ENCODE results near the gene TRAK2. TPM values are rescaled to one million over a fixed set of nuclear protein-coding genes. Genes with fewer than 3 reads are reported as not detected.

TRAK2 gene
- total RNA-seq, 1 donor from 2014 or later: 38.9 TPM

DNA sequence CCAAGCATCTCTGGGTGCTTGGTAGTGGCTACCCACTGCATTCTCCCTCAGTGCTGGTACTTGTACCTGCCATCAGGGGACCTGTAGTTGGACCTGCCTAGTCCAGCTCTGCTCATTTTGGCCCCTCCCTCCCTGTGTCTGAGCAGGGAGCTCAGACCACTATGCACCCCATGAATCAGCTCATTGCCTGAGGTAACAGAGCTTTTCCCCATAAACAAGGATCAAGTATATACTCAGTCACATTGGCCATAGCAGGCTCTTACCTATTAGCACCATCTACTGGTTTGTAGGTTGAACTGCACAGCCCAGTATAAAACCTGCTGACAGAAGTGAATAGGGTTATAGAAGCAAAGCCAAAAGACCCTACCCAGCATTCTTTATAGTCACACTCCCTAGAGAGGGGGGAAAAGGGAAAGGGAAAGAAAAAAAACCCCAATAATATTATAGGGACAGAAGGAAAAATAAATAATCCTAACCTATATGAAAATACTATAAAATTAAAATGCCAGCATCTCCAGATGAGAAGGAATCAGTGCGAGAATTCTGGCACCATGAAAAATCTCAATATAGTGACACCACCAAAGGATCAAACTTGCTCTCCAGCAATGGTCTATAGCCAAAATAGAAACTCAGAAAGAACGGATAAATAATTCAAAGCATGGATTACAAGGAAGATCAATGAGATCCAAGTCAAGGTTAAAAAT, 87.2 kb downstream of the TRAK2 start:
- intact Hi-C loops (cut with micrococcal nuclease): loop anchor here (1.0 to 2.0 kb wide), 2 partner anchors 128 to 179 kb away; no protein-coding TSS in a partner anchor

DNA sequence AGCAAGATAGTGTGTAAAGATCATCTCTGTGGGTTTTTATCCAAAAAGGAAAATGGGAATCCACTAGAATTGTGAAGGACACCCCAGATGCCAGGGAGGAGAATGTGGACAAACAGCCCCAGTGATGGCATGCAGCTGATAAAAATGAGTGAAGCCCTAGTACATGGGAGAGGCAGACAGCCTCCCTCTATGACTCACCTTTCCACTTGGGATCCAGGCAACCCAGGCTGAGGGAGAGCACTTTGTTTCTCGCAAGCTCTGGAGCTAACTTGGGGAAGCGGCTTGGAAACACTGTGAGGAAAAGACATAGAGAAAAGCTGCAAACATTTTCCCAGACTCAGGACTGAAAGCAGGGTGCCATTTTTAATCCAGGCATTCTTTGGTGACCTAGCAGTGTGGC, 88.9 kb downstream of the TRAK2 start:
- intact Hi-C loops (cut with micrococcal nuclease): no loop called here

DNA sequence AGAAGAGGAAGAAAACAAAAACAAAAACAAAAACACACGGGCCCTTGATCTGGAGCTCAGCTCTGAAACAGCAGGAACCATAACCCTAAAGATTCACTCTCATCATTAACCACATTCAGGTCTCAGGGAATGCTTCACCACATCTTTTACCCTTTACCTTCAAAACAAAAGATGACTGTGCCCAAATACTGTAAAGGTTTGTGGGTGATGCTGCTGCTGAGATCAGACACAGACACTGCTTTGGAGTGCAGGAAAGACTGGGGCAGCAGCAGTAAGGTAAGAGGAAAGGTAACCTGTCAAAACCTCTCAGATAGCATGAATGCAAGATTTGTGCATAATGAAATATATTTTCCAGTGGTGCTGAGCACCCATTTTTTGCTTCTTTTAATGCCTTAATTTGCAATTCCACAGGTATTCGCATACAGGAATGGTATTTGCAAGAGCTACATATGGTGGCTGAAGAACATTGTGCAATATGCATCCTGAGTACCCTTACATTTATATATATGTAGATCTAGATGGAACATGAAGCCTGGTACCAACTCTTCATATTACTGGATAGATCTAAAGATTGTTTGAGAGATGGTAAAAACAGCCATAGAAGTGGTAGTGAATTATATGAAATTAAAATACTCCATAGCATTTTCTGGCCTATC, 90.1 kb downstream of the TRAK2 start:
- intact Hi-C loops (cut with micrococcal nuclease): no loop called here

DNA sequence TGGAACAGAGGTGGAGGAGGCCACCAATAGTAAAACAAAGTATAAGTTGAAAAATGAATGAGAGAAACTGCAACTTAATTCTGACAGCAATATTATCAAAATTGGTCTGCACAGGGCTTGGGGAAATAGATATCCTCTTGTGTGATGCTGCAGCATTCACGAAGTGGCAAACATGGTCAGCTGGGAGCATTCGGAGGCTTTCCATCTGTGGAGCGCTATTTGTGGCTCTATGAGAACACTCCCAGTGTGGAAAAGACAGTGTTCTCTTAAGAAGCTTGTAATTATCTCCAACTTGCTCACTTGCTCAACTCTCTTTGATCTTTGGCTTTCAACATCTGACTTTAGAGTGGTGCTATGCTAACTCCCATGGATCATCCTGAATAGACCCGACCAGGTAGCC, 91.0 kb downstream of the TRAK2 start:
- intact Hi-C loops (cut with micrococcal nuclease): no loop called here

DNA sequence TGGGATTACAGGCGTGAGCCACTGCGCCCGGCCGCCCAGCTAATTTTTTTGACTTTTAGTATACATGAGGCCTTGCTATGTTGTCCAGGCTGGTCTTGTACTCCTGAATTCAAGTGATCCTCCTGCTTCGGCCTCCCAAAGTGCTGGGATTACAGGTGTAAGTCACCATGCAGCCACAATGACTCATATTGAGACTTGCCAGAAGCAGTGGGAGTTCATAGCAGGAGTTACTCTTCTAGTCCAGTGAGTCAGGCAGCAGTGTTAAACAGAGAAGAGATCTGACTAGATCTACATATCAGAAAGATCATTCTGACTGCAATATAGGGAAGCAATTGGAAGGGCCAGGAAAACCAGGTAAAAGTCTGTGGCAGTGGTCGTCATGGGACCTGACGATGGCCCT, 92.6 kb downstream of the TRAK2 start:
- intact Hi-C loops (cut with micrococcal nuclease): no loop called here

GRCh38 chr2:201357221-201357620, 94.0 kb downstream of the TRAK2 start, which contains the start of gene FLACC1:
Gene FLACC1, minus strand, starts transcription at chr2:201357345. Its CDS starts 5,941 bp downstream, at chr2:201351404.
- intact Hi-C loops (cut with micrococcal nuclease): no loop called here

DNA sequence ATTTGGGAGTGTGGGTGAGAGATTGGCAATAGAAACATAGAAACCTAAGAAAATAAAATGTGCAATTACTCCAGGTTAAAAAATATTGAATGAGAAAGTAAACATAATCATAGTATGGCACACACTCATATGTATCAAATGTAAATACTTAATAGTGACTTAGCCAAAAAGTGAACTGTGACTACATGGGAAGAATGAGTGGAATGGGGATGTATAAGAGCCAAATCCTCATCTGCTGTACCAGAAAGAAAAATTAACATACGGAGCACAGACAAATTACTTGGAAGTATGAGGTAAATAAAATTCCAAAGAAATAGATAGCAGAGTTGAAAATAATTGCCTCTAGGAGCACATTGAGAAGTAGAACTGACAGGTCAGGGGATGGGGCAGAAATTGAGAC, 98.1 kb downstream of the TRAK2 start:
- intact Hi-C loops (cut with micrococcal nuclease): no loop called here

GRCh38 chr2:201350879-201351278, 100.4 kb downstream of the TRAK2 start:
- intact Hi-C loops (cut with micrococcal nuclease): no loop called here

GRCh38 chr2:201349601-201350000, 101.7 kb downstream of the TRAK2 start:
- intact Hi-C loops (cut with micrococcal nuclease): no loop called here

- intact Hi-C loops (cut with micrococcal nuclease): no loop called here
These were observed 102.5 kb downstream of the TRAK2 start for GRCh38 chr2:201348758-201349157.

DNA sequence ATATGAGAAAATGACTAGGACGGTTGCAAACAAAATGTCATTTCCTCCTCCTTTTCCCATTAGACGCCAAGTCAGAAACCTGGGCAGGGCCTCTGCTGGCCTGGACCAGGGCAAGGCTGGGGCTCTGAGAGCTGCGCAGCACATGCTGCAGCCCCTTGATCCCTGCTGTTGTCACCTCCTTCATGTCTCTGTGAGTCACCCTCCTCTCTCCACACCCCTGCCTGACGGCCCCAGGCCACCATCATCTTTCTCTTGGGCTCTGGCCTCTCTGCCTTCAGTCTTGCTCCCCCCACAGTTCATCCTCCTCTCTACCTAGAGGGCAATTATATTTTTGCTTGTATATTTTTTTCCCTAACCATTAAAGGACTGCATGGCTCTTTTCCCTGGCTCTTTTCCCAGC, 104.1 kb downstream of the TRAK2 start:
- intact Hi-C loops (cut with micrococcal nuclease): no loop called here

DNA sequence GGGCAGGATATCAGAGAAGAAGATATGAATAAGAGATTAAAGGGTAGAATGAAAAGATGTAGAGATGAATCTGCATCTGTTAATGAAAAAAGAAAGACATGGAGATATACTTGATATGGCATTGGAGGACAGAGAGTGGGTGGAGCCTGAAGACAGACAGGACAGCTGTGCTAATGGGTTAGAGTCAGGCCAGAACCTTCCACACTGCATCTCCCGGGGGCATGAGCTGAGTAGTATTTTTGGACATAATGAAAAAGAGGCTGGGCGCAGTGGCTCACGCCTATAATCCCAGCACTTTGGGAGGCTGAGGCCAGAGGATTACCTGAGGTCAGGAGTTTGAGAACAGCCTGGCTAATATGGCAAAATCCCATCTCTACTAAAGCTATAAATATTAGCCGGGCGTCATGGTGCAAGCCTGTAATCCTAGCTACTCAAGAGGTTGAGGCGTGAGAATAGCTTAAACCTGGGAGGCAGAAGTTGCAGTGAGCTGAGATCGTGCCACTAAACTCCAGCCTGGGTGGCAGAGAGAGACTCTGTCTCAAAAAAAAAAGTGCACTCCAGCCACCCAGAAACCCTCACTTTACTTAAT, 105.5 kb downstream of the TRAK2 start:
- intact Hi-C loops (cut with micrococcal nuclease): no loop called here

- intact Hi-C loops (cut with micrococcal nuclease): no loop called here
These were observed 106.4 kb downstream of the TRAK2 start for GRCh38 chr2:201344663-201345366.

GRCh38 chr2:201343559-201343958, 107.7 kb downstream of the TRAK2 start:
- intact Hi-C loops (cut with micrococcal nuclease): no loop called here

- intact Hi-C loops (cut with micrococcal nuclease): no loop called here
These were observed 108.3 kb downstream of the TRAK2 start for GRCh38 chr2:201342923-201343322.

DNA sequence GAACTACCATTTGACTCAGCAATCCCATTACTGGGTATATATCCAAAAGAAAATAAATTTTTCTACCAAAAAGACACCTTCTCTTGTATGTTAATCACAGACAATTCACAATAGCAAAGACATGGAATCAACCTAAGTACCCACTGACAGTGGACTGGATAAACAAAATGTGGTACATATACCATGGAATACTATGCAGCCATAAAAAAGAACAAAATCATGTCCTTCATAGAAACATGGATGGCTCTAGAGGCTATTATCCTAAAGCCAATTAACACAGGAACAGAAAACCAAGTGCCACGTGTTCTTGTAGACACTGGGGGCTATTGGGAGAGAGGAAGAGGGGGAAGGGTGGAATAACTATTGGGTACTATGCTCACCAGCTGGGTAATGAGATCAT, 121.8 kb downstream of the TRAK2 start:
- intact Hi-C loops (cut with micrococcal nuclease): no loop called here

DNA sequence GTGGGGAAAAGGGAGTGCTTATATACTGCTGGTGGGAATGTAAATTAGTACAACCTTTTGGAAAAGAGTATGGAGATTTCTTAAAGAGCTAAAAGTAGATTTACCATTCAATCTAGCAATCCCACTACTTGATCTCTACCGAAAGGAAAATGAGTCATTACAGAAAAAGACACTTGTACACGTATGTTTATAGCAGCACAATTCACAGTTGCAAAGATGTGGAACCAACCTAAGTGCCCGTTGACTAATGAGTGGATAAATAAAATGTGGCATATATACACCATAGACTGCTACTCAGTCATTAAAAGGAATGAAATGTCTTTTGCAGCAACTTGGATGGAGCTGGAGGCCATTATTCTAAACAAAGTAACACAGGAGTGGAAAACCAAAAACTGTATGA, 123.6 kb downstream of the TRAK2 start:
- intact Hi-C loops (cut with micrococcal nuclease): no loop called here

Other genes starting within 250 kb of the TRAK2 start
- 79.1 and 79.4 TPM in 2 replicates for gene CASP8, start 190.9 kb downstream of the TRAK2 start, total RNA-seq
- 1.1 and 1.3 TPM in 2 replicates for gene FLACC1, start 94.1 kb downstream of the TRAK2 start, total RNA-seq
- 14.4 and 18.1 TPM in 2 replicates for gene STRADB, start 282 bp upstream of the TRAK2 start, total RNA-seq
- gene TMEM237, start 192.0 kb upstream of the TRAK2 start, total RNA-seq: 19.9 and 24.1 TPM in 2 replicates
- gene MPP4, start 247.2 kb upstream of the TRAK2 start, total RNA-seq: not detected in 2 replicates